H9 (cell line): ENCODE results near the gene ECEL1. TPM values are rescaled to one million over a fixed set of nuclear protein-coding genes. Genes with fewer than 3 reads are reported as not detected.
"Not testable (repeated sequence)": the region's sequence is repeated elsewhere in the genome, so short reads cannot be mapped to it uniquely, and the experiment has no call there.

Experiments used
- DNase-seq: peaks from one replicate; pipeline ENCODE4 v3.0.0-alpha.2; 2017
- H2AFZ ChIP-seq: one replicate; pipeline ENCODE4 v1.6.1; 2013; ENCODE audit warnings: mild to moderate bottlenecking, low read length, control low read depth, moderate library complexity
- H2AK5ac ChIP-seq: 2 replicates; pipeline ENCODE4 v1.6.1; 2013; ENCODE audit warnings: low read length, control low read depth, mixed read lengths; ENCODE audit not compliant: insufficient read length
- H2BK120ac ChIP-seq: one replicate; pipeline ENCODE4 v1.6.1; 2013; ENCODE audit warnings: low read depth, mild to moderate bottlenecking, low read length, control low read depth, inconsistent platforms; ENCODE audit not compliant: poor library complexity, severe bottlenecking
- H2BK12ac ChIP-seq: 2 replicates; pipeline ENCODE4 v1.6.1; 2013; ENCODE audit warnings: low read length, control low read depth, mixed read lengths, low read depth; ENCODE audit not compliant: insufficient read length
- H2BK15ac ChIP-seq: 2 replicates; pipeline ENCODE4 v1.6.1; 2013; ENCODE audit warnings: low read depth, low read length, control low read depth
- H2BK20ac ChIP-seq: one replicate; pipeline ENCODE4 v1.6.1; 2013; ENCODE audit warnings: low read depth, mild to moderate bottlenecking, low read length, control low read depth, inconsistent platforms; ENCODE audit not compliant: poor library complexity, severe bottlenecking
- H2BK5ac ChIP-seq: 2 replicates; pipeline ENCODE4 v1.6.1; 2013; ENCODE audit warnings: low read length, control low read depth, mixed read lengths; ENCODE audit not compliant: insufficient read length
- H3K14ac ChIP-seq: 2 replicates; pipeline ENCODE4 v1.6.1; 2013; ENCODE audit warnings: low read length, control low read depth; ENCODE audit not compliant: insufficient read depth
- H3K18ac ChIP-seq: 2 replicates; pipeline ENCODE4 v1.6.1; 2013; ENCODE audit warnings: low read depth, mild to moderate bottlenecking, mixed read lengths, low read length, control low read depth; ENCODE audit not compliant: insufficient read length
- H3K23ac ChIP-seq: 2 replicates; pipeline ENCODE4 v1.6.1; 2013; ENCODE audit warnings: low read length, control low read depth, mixed read lengths, low read depth; ENCODE audit not compliant: insufficient read length
- H3K23me2 ChIP-seq: 2 replicates; pipeline ENCODE4 v1.6.1; 2013; ENCODE audit warnings: low read depth, mild to moderate bottlenecking, mixed read lengths, low read length, control low read depth; ENCODE audit not compliant: insufficient read length, poor library complexity, severe bottlenecking
- H3K27ac ChIP-seq: 2 replicates; pipeline ENCODE4 v1.5.1; 2013; ENCODE audit warnings: low read length, control low read depth, mixed read lengths, low read depth; ENCODE audit not compliant: insufficient read length
- H3K27me3 ChIP-seq: 2 replicates; pipeline ENCODE4 v1.6.1; 2013; ENCODE audit warnings: low read length, control low read depth, inconsistent platforms; ENCODE audit not compliant: insufficient read depth
- H3K4ac ChIP-seq: 2 replicates; pipeline ENCODE4 v1.6.1; 2013; ENCODE audit warnings: low read depth, mild to moderate bottlenecking, control low read depth, inconsistent platforms, low read length, moderate library complexity
- H3K4me1 ChIP-seq: 2 replicates; pipeline ENCODE4 v1.6.1; 2013; ENCODE audit warnings: low read length, control low read depth, inconsistent platforms; ENCODE audit not compliant: insufficient read depth
- H3K4me2 ChIP-seq: 2 replicates; pipeline ENCODE4 v1.6.1; 2013; ENCODE audit warnings: low read length, control low read depth, mixed read lengths; ENCODE audit not compliant: insufficient read length, insufficient read depth
- H3K56ac ChIP-seq: 2 replicates; pipeline ENCODE4 v1.6.1; 2013; ENCODE audit warnings: low read depth, mild to moderate bottlenecking, mixed read lengths, low read length, control low read depth; ENCODE audit not compliant: insufficient read length
- H3K79me1 ChIP-seq: 2 replicates; pipeline ENCODE4 v1.6.1; 2013; ENCODE audit warnings: low read depth, mild to moderate bottlenecking, moderate library complexity, low read length, control low read depth, inconsistent platforms; ENCODE audit not compliant: insufficient read depth, poor library complexity, severe bottlenecking
- H3K79me2 ChIP-seq: 2 replicates; pipeline ENCODE4 v1.6.1; 2013; ENCODE audit warnings: low read length, control low read depth, inconsistent platforms; ENCODE audit not compliant: insufficient read depth
- H3K9ac ChIP-seq: 2 replicates; pipeline ENCODE4 v1.6.1; 2013; ENCODE audit warnings: low read length, control low read depth, mixed read lengths; ENCODE audit not compliant: insufficient read length; ENCODE audit errors: extremely low read depth
- H3K9me3 ChIP-seq: one replicate; pipeline ENCODE4 v1.6.1; 2013; ENCODE audit warnings: low read depth, low read length, inconsistent platforms; ENCODE audit not compliant: control insufficient read depth
- H3T11ph ChIP-seq: one replicate; pipeline ENCODE4 v1.6.1; 2013; ENCODE audit warnings: mild to moderate bottlenecking, low read length, control low read depth, inconsistent platforms
- H4K20me1 ChIP-seq: one replicate; pipeline ENCODE4 v1.6.1; 2013; ENCODE audit not compliant: control insufficient read depth, insufficient read length, insufficient read depth
- H4K5ac ChIP-seq: 2 replicates; pipeline ENCODE4 v1.6.1; 2013; ENCODE audit warnings: low read depth, mild to moderate bottlenecking, mixed read lengths, low read length, control low read depth; ENCODE audit not compliant: insufficient read length
- H4K8ac ChIP-seq: replicated peaks from 2 replicates; pipeline ENCODE4 v1.6.1; 2013; ENCODE audit warnings: low read length, control low read depth, mixed read lengths, low read depth; ENCODE audit not compliant: insufficient read length
- H4K91ac ChIP-seq: 2 replicates; pipeline ENCODE4 v1.6.1; 2013; ENCODE audit warnings: low read depth, mild to moderate bottlenecking, moderate library complexity, mixed read lengths, low read length, control low read depth; ENCODE audit not compliant: insufficient read length
- H3K27ac Mint-ChIP-seq, 3 experiments: 2 replicates in 2 of 3; 3 replicates in 1 of 3; pipeline ENCODE4 v1.8.0; 2020 to 2021; ENCODE audit warnings: mixed read lengths in 3 of 3, mild to moderate bottlenecking in 1 of 3, moderate library complexity in 1 of 3
- H3K27me3 Mint-ChIP-seq: 2 replicates; pipeline ENCODE4 v1.8.0; 2021; ENCODE audit warnings: low read depth, mild to moderate bottlenecking, moderate library complexity, mixed read lengths
- H3K36me3 Mint-ChIP-seq, 3 experiments: 2 replicates in 2 of 3; 3 replicates in 1 of 3; pipeline ENCODE4 v1.8.0; 2020 to 2021; ENCODE audit warnings: low read depth in 3 of 3, mixed read lengths in 3 of 3; ENCODE audit not compliant: insufficient read depth in 1 of 3
- H3K4me1 Mint-ChIP-seq, 2 experiments: 2 replicates each; pipeline ENCODE4 v1.8.0; 2020; ENCODE audit warnings: mixed read lengths in 2 of 2
- H3K4me3 Mint-ChIP-seq, 2 experiments: 2 replicates in 1 of 2; 3 replicates in 1 of 2; pipeline ENCODE4 v1.8.0; 2020 to 2021; ENCODE audit warnings: mild to moderate bottlenecking in 2 of 2, mixed read lengths in 2 of 2, moderate library complexity in 1 of 2
- H3K9me3 Mint-ChIP-seq, 2 experiments: 2 replicates in 1 of 2; 3 replicates in 1 of 2; pipeline ENCODE4 v1.8.0; 2020; ENCODE audit warnings: mild to moderate bottlenecking in 2 of 2, mixed read lengths in 2 of 2, moderate library complexity in 1 of 2
- WGBS: extraction: QIAGEN DNeasy Blood & Tissue Kit; methylation state at CpG from one replicate; pipeline ENCODE4 v1.1.7; 2013; ENCODE audit warnings: missing lambda C conversion rate, low lambda C conversion rate, mixed read lengths; ENCODE audit not compliant: insufficient read length; ENCODE audit errors: extremely low coverage; 5-methylcytosine and 5-hydroxymethylcytosine counted together
- total RNA-seq: library from RNA; stranded (reverse); gene quantifications from 2 replicates; pipeline ENCODE4 v1.2.1, GENCODE V29; 2021

The ECEL1 gene
- total RNA-seq, 1 experiment from 2014 or later: 8.4 TPM

- not testable (repeated sequence) for H3T11ph ChIP-seq, H3K79me2 ChIP-seq, H3K9me3 ChIP-seq, H3K23me2 ChIP-seq, H3K14ac ChIP-seq, H2BK15ac ChIP-seq, H2BK12ac ChIP-seq, H4K91ac ChIP-seq, H3K4me1 ChIP-seq, H4K20me1 ChIP-seq, H3K27me3 Mint-ChIP-seq, H4K5ac ChIP-seq, H3K79me1 ChIP-seq, H3K27me3 ChIP-seq, H3K27ac ChIP-seq, H3K4me3 Mint-ChIP-seq, H2BK120ac ChIP-seq, H3K4me2 ChIP-seq, H3K56ac ChIP-seq, H3K27ac Mint-ChIP-seq, H3K9me3 Mint-ChIP-seq, H3K4ac ChIP-seq, H4K8ac ChIP-seq, H3K18ac ChIP-seq, H2BK20ac ChIP-seq, H2BK5ac ChIP-seq, H3K36me3 Mint-ChIP-seq, H3K23ac ChIP-seq, H3K9ac ChIP-seq, H2AK5ac ChIP-seq, H2AFZ ChIP-seq
- no CpG with 5 or more reads among the region's 13 CpGs for WGBS
- peak; percentile 22 for DNase-seq
- H3K4me1 Mint-ChIP-seq: peaks cover 10% of the 10 kb centered on the region in 2 experiments
Measured at GRCh38 chr2:232443047-232443446, 44.6 kb downstream of the ECEL1 start.

- H4K8ac ChIP-seq, H3K9me3 Mint-ChIP-seq, H2BK12ac ChIP-seq, H3T11ph ChIP-seq, H3K79me2 ChIP-seq, H2BK5ac ChIP-seq, H4K91ac ChIP-seq, H3K14ac ChIP-seq, H3K56ac ChIP-seq, H3K4me1 ChIP-seq, H3K4me2 ChIP-seq, H2BK120ac ChIP-seq, H4K5ac ChIP-seq, H3K4ac ChIP-seq, H3K27me3 ChIP-seq, H3K23ac ChIP-seq, H3K4me3 Mint-ChIP-seq, H2BK15ac ChIP-seq, H4K20me1 ChIP-seq, H3K27ac Mint-ChIP-seq, H2BK20ac ChIP-seq, H3K18ac ChIP-seq, H3K23me2 ChIP-seq, H3K27me3 Mint-ChIP-seq, H3K9me3 ChIP-seq, H2AK5ac ChIP-seq, H3K36me3 Mint-ChIP-seq, H3K79me1 ChIP-seq, H3K27ac ChIP-seq, H2AFZ ChIP-seq, H3K9ac ChIP-seq, DNase-seq: not testable (repeated sequence)
- WGBS: no CpG with 5 or more reads among the region's 13 CpGs
- H3K4me1 Mint-ChIP-seq: peaks cover 10% of the 10 kb centered on the region in 2 experiments
Measured at GRCh38 chr2:232442431-232442830, 45.2 kb downstream of the ECEL1 start.
